ENCODE data around the gene TACC2.

GRCh38 chr10:121965996-121966395 lies 23.0 kb upstream of the TACC2 start:
- no peak for TF ChIP-seq CTCF (IDR thresholded peaks at IDR 0.05 in 4 of 5, conservative IDR thresholded peaks at IDR 0.05 in 1 of 5)
- no peak for TF ChIP-seq POLR2A (IDR thresholded peaks at IDR 0.05)

Data from gastrocnemius medialis (tissue), 4 donors.